GM12878 (cell line): ENCODE measurements around the gene CFAP141. TPM values are rescaled to one million over a fixed set of nuclear protein-coding genes. Genes with fewer than 3 reads are reported as not detected.
A peak's percentile ranks its signal among the peaks of the same experiment; 100 is the strongest.

Experiments
- ATAC-seq: fragments of 200-7000 bp; cut with Tn5 transposase; 3 replicates; pipeline ENCODE4 v1.9.1; 2020; ENCODE audit warnings: mild to moderate bottlenecking, moderate library complexity
- BruUV-seq: library from RNA; stranded (reverse); fragments of 400-500 nt; replicated peaks from 2 replicates; lab custom pipeline; 2021; lab: Mats Ljungman, UMichigan
- CTCF ChIA-PET: fragments of 300-600 bp; sonication (Branson Sonifier 250); formaldehyde crosslinking; extraction: SDS; loops from one replicate; lab custom pipeline; 2021; ENCODE audit warnings: inconsistent platforms; lab: Yijun Ruan, JAX
- POLR2A ChIA-PET: fragments of 350-600 bp; formaldehyde crosslinking; extraction: SDS; loops from one replicate; lab custom pipeline; 2021; ENCODE audit warnings: inconsistent platforms; lab: Charles Lee
- RAD21 ChIA-PET: fragments of 300-600 bp; sonication (Branson Sonifier 250); formaldehyde crosslinking; loops from one replicate; lab custom pipeline; 2023; ENCODE audit warnings: antibody characterized with exemption; ENCODE audit not compliant: unreplicated experiment; lab: Charles Lee
- SMC1A ChIA-PET: fragments of 300-600 bp; sonication (Branson Sonifier 250); formaldehyde crosslinking; loops from one replicate; lab custom pipeline; 2023; ENCODE audit not compliant: unreplicated experiment, uncharacterized antibody; lab: Charles Lee
- DNase-seq: peaks from one replicate; pipeline ENCODE4 v3.0.0-alpha.2; 2011; ENCODE audit warnings: low read depth, low spot score
- FAIRE-seq: peaks from 3 replicates; lab custom pipeline; 2011; peaks lifted over from hg19 to GRCh38; lab: Jason Lieb, UNC
- H2AFZ ChIP-seq: 2 replicates; pipeline ENCODE4 v1.6.0; 2011; ENCODE audit warnings: low read depth, low read length, control low read depth; ENCODE audit not compliant: control insufficient read depth
- H3K27ac ChIP-seq: 2 replicates; pipeline ENCODE4 v1.5.1; 2011; ENCODE audit warnings: control low read depth; ENCODE audit not compliant: control insufficient read depth, insufficient read depth
- H3K27me3 ChIP-seq, 2 experiments: replicated peaks in 1 of 2; 2 replicates each; pipeline versions ENCODE4 v1.6.0 to v1.6.1; 2011; ENCODE audit warnings: low read length in 1 of 2; ENCODE audit not compliant: control insufficient read depth in 2 of 2, insufficient read depth in 2 of 2
- H3K36me3 ChIP-seq, 2 experiments: 2 replicates each; pipeline ENCODE4 v1.5.1; 2011; ENCODE audit warnings: low read length in 1 of 2; ENCODE audit not compliant: control insufficient read depth in 2 of 2, insufficient read depth in 2 of 2
- H3K4me1 ChIP-seq: 2 replicates; pipeline ENCODE4 v1.6.1; 2011; ENCODE audit warnings: mild to moderate bottlenecking, low read length, moderate library complexity, mixed read lengths; ENCODE audit not compliant: control insufficient read depth, insufficient read depth
- H3K4me2 ChIP-seq: 2 replicates; pipeline ENCODE4 v1.6.0; 2011; ENCODE audit warnings: control low read depth; ENCODE audit not compliant: control insufficient read depth, insufficient read depth
- H3K4me3 ChIP-seq: fragments of 200-600 bp; sonication (generic); 2 replicates; pipeline ENCODE4 v1.5.1; 2016
- H3K79me2 ChIP-seq: 2 replicates; pipeline ENCODE4 v1.6.0; 2011; ENCODE audit warnings: low read length; ENCODE audit not compliant: control insufficient read depth, insufficient read depth
- H3K9ac ChIP-seq: 2 replicates; pipeline ENCODE4 v1.8.0; 2011; ENCODE audit warnings: low read length, control low read depth, mixed read lengths; ENCODE audit not compliant: control insufficient read depth, insufficient read depth
- H3K9me3 ChIP-seq: replicated peaks from 3 replicates; pipeline ENCODE4 v1.5.1; 2011; ENCODE audit warnings: mild to moderate bottlenecking, low read length; ENCODE audit not compliant: control insufficient read depth, insufficient read depth
- H4K20me1 ChIP-seq: 2 replicates; pipeline ENCODE4 v1.6.0; 2011; ENCODE audit not compliant: control insufficient read depth, insufficient read depth
- BACH1 ChIP-seq: fragments of 450-650 bp; IDR thresholded peaks from 2 replicates; pipeline ENCODE4 v1.6.1; 2017; ENCODE audit warnings: mild to moderate bottlenecking, borderline replicate concordance
- BCL11A ChIP-seq: IDR thresholded peaks from 2 replicates; pipeline ENCODE4 v1.6.1; 2011; ENCODE audit warnings: low read depth, low read length
- BMI1 ChIP-seq: fragments of 450-650 bp; IDR thresholded peaks from 2 replicates; pipeline ENCODE4 v1.6.1; 2016; ENCODE audit warnings: mild to moderate bottlenecking, moderate library complexity, borderline replicate concordance
- EED ChIP-seq: sonication (generic); IDR thresholded peaks from 2 replicates; pipeline ENCODE4 v1.6.1; 2016; ENCODE audit warnings: antibody characterized with exemption, low read depth
- HSF1 ChIP-seq: fragments of 150-350 bp; IDR thresholded peaks from 2 replicates; pipeline ENCODE4 v1.6.1; 2014; ENCODE audit warnings: mild to moderate bottlenecking, low read depth, low read length
- IKZF1 ChIP-seq: fragments of 450-650 bp; conservative IDR thresholded peaks from 2 replicates; pipeline ENCODE4 v1.6.1; 2017; ENCODE audit warnings: antibody characterized with exemption, mild to moderate bottlenecking
- IKZF2 ChIP-seq, 2 experiments: fragments of 450-650 bp; IDR thresholded peaks; 2 replicates each; pipeline ENCODE4 v1.6.1; 2017; ENCODE audit warnings: mild to moderate bottlenecking in 2 of 2, moderate library complexity in 2 of 2
- IRF4 ChIP-seq: IDR thresholded peaks from 2 replicates; pipeline ENCODE4 v1.6.1; 2011; ENCODE audit warnings: low read depth, low read length
- JUNB ChIP-seq: IDR thresholded peaks from 2 replicates; pipeline ENCODE4 v1.6.1; 2016; ENCODE audit warnings: antibody characterized with exemption, mild to moderate bottlenecking
- MAX ChIP-seq: IDR thresholded peaks from 2 replicates; pipeline ENCODE4 v1.6.1; 2012; ENCODE audit warnings: low read depth, low read length, improper control_type of control experiment
- MEF2B ChIP-seq: fragments of 450-650 bp; IDR thresholded peaks from 2 replicates; pipeline ENCODE4 v1.6.1; 2018; ENCODE audit warnings: mild to moderate bottlenecking, moderate library complexity; ENCODE audit not compliant: partially characterized antibody, poor library complexity, severe bottlenecking
- MTA3 ChIP-seq: IDR thresholded peaks from 2 replicates; pipeline ENCODE4 v1.6.1; 2012; ENCODE audit warnings: low read length, inconsistent platforms, borderline replicate concordance
- NFYB ChIP-seq: IDR thresholded peaks from 2 replicates; pipeline ENCODE4 v1.6.1; 2011; ENCODE audit warnings: low read depth, mild to moderate bottlenecking, low read length, improper control_type of control experiment, moderate library complexity; ENCODE audit not compliant: insufficient read depth
- NR2C1 ChIP-seq: fragments of 450-650 bp; IDR thresholded peaks from 2 replicates; pipeline ENCODE4 v1.6.1; 2017; ENCODE audit warnings: antibody characterized with exemption, mild to moderate bottlenecking, moderate library complexity
- PAX5 ChIP-seq: IDR thresholded peaks from 2 replicates; pipeline ENCODE4 v1.6.1; 2011; ENCODE audit warnings: low read depth, low read length, borderline replicate concordance
- POU2F2 ChIP-seq: IDR thresholded peaks from 3 replicates; pipeline ENCODE4 v1.6.1; 2011; ENCODE audit warnings: low read depth, mild to moderate bottlenecking, low read length, borderline replicate concordance
- RELB ChIP-seq: fragments of 450-650 bp; IDR thresholded peaks from 2 replicates; pipeline ENCODE4 v1.6.1; 2017; ENCODE audit warnings: low read depth, mild to moderate bottlenecking, moderate library complexity
- RUNX3 ChIP-seq: IDR thresholded peaks from 2 replicates; pipeline ENCODE4 v1.6.1; 2012; ENCODE audit warnings: low read length, inconsistent platforms
- SPI1 ChIP-seq: IDR thresholded peaks from 2 replicates; pipeline ENCODE4 v1.6.1; 2011; ENCODE audit warnings: low read depth, mild to moderate bottlenecking, low read length, moderate library complexity, borderline replicate concordance; ENCODE audit not compliant: insufficient read depth
- WGBS: methylation state at CpG from one replicate; pipeline ENCODE4 v1.1.6; 2016; ENCODE audit warnings: low lambda C conversion rate; ENCODE audit not compliant: insufficient replicate concordance, insufficient coverage; ENCODE audit errors: missing lambda C conversion rate; 5-methylcytosine and 5-hydroxymethylcytosine counted together
- in situ Hi-C: fragments of 300-500 bp; cut with MboI; formaldehyde crosslinking; loops from 9 replicates; pipeline ENCODE4 v1.14.3; 2018; ENCODE audit warnings: mixed read lengths
- intact Hi-C: fragments of 100-400 bp; cut with micrococcal nuclease; formaldehyde crosslinking; loops from one replicate; pipeline ENCODE4 v1.14.2; 2022; ENCODE audit not compliant: unreplicated experiment
- polyA plus RNA-seq, 11 experiments: library from polyadenylated mRNA; depleted of rRNA in 4 of 11; unstranded in 6 of 11; stranded (reverse) in 5 of 11; fragments of >200 nt; fragmentation: Nextera tagmentation in 4 of 11; fragmentation: Illumina TruSeq in 1 of 11; extraction: Ambion mirVana in 4 of 11; extraction: Trizol in 1 of 11; gene quantifications; 1 replicate in 1 of 11; 2 replicates in 10 of 11; pipeline versions ENCODE4 v1.2.1 to v1.2.3, GENCODE V29; 2011 to 2016; ENCODE audit warnings: inconsistent platforms in 2 of 11, missing spikeins in 2 of 11, low read depth in 1 of 11
- total RNA-seq, 4 experiments: library from RNA; depleted of rRNA in 3 of 4; stranded (reverse); fragments of >200 nt in 3 of 4; fragmentation: Illumina TruSeq in 1 of 4; extraction: Trizol in 1 of 4; gene quantifications; 2 replicates each; pipeline versions ENCODE4 v1.2.1 to v1.2.3, GENCODE V29; 2013 to 2021

Gene CFAP141
- total and polyA plus RNA-seq, 10 of the 15 experiments (the other 5 are each of a cell fraction or from before 2014, with no cell fraction given): not detected

- no peak for TF ChIP-seq BCL11A
- TF ChIP-seq EED: no peak
- TF ChIP-seq MAX: no peak
- TF ChIP-seq HSF1: no peak
Measured at GRCh38 chr1:154159554-154159953, 46.6 kb downstream of the CFAP141 start (continued).

GRCh38 chr1:154158307-154159125 is 47.6 kb downstream of the CFAP141 start:
- no TSS peak for BruUV-seq
- intact Hi-C loops (no loop called here), in situ Hi-C loops (no loop called here)
- ChIA-PET SMC1A (interaction anchor here (0.8 to 3.3 kb wide), 13 partner anchors 7 to 202 kb away, joined by 3 to 22 read pairs (median 5); partner anchors contain the start of gene HAX1), POLR2A (interaction anchor here (0.5 to 3.1 kb wide), 7 partner anchors 9 to 191 kb away, joined by 3 to 20 read pairs (median 4); partner anchors contain the start of gene CREB3L4), RAD21 (interaction anchor here (0.6 to 3.2 kb wide), 5 partner anchors 20 to 587 kb away, joined by 3 to 30 read pairs (median 3); no protein-coding TSS in a partner anchor), CTCF (interaction anchor here (0.6 to 1.8 kb wide), 10 partner anchors 12 to 590 kb away, joined by 3 to 6 read pairs (median 4); no protein-coding TSS in a partner anchor)
- peak overlapping the region; percentile 63 for H3K4me2 ChIP-seq
- no peaks in the 10 kb centered on the region for H4K20me1 ChIP-seq
- DNase-seq: peak; percentile 12
- peak overlapping the region; percentile 75 for H3K27ac ChIP-seq
- H3K9ac ChIP-seq: no peak overlapping the region
- peaks cover 20% of the 10 kb centered on the region for H3K4me1 ChIP-seq
- H2AFZ ChIP-seq: no peak overlapping the region
- WGBS: 75% methylated on average over 8 of the region's 8 CpGs
- no peak for FAIRE-seq
- peaks cover 20 to 29% of the 10 kb centered on the region in 2 experiments for H3K36me3 ChIP-seq
- peaks cover 4% of the 10 kb centered on the region; the same call in 2 of the 3 replicates for H3K9me3 ChIP-seq
- H3K4me3 ChIP-seq: peak overlapping the region; percentile 16; the same call in 1 of the 2 replicates
- peak; percentile 83 for ATAC-seq
- no peaks in the 10 kb centered on the region; the same call in 1 of the 2 replicates for H3K79me2 ChIP-seq
- H3K27me3 ChIP-seq: no peaks in the 10 kb centered on the region
- TF ChIP-seq RUNX3 (peak; percentile 78), NFYB (no peak), IRF4 (peak; percentile 64), BACH1 (peak; percentile 47; the same call in 1 of the 2 replicates), BMI1 (0 out of 2 replicates have a peak, but pooled peaks have one; percentile 42), NR2C1 (no peak), PAX5 (no peak), EED (peak; percentile 86), POU2F2 (peak; percentile 48; the same call in 1 of the 3 replicates), MTA3 (peak; percentile 60; the same call in 1 of the 2 replicates), SPI1 (peak; percentile 99), IKZF2 (IDR thresholded peaks at IDR 0.05) (peak; percentile 73 to 81), IKZF1 (peak; percentile 71), JUNB (peak; percentile 42; the same call in 1 of the 2 replicates), MEF2B (peak; percentile 11), RELB (peak; percentile 24; the same call in 1 of the 2 replicates)
